NCI-H2107 treated with DMSO at 0.1 percent for 48 hours (cell line): ENCODE measurements around the gene LSS.
"Not testable (repeated sequence)": the region's sequence is repeated elsewhere in the genome, so short reads cannot be mapped to it uniquely, and the experiment has no call there.

Experiments
- DNase-seq: peaks from one replicate; lab custom pipeline; 2025; ENCODE audit not compliant: unreplicated experiment; lab: John Stamatoyannopoulos, UW

The LSS gene

GRCh38 chr21:46246345-46246744 lies 17.8 kb upstream of the LSS start:
- no peak for DNase-seq

- no peak for DNase-seq
Measured at GRCh38 chr21:46245213-46245915, 16.8 kb upstream of the LSS start.

- DNase-seq = no peak
Measured at GRCh38 chr21:46244602-46245001, 16.0 kb upstream of the LSS start.

GRCh38 chr21:46243960-46244361 lies 15.4 kb upstream of the LSS start:
- DNase-seq = no peak

- DNase-seq = no peak
Measured at GRCh38 chr21:46243325-46243724, 14.8 kb upstream of the LSS start.

- DNase-seq = not testable (repeated sequence)
Measured at GRCh38 chr21:46241577-46241976, 13.0 kb upstream of the LSS start.

GRCh38 chr21:46239817-46240325 lies 11.3 kb upstream of the LSS start:
- DNase-seq = no peak

GRCh38 chr21:46237474-46237873 lies 8.9 kb upstream of the LSS start:
- no peak for DNase-seq

- DNase-seq = no peak
Measured at GRCh38 chr21:46234436-46234950, 5.9 kb upstream of the LSS start.

- no peak for DNase-seq
Measured at GRCh38 chr21:46229923-46230260, 1.3 kb upstream of the LSS start.

- no peak for DNase-seq
Measured at GRCh38 chr21:46229133-46229922, 754 bp upstream of the LSS start.

- DNase-seq = no peak
Measured at GRCh38 chr21:46227811-46228344, 696 bp downstream of the LSS start.

GRCh38 chr21:46226920-46227599 lies 1.5 kb downstream of the LSS start:
- peak; percentile 48 for DNase-seq

GRCh38 chr21:46226146-46226545 lies 2.4 kb downstream of the LSS start:
- DNase-seq = no peak

- not testable (repeated sequence) for DNase-seq
Measured at GRCh38 chr21:46223661-46224060, 4.9 kb downstream of the LSS start.

- DNase-seq = no peak
Measured at GRCh38 chr21:46223217-46223616, 5.4 kb downstream of the LSS start.

GRCh38 chr21:46222436-46223116 lies 6.0 kb downstream of the LSS start:
- DNase-seq = no peak

GRCh38 chr21:46221664-46222435 lies 6.7 kb downstream of the LSS start:
- DNase-seq = no peak

- no peak for DNase-seq
Measured at GRCh38 chr21:46220847-46221246, 7.7 kb downstream of the LSS start.

- DNase-seq = no peak
Measured at GRCh38 chr21:46220275-46220810, 8.2 kb downstream of the LSS start.
